ENCODE measurements around the gene RPLP1.

RPLP1 gene

GRCh38 chr15:69502470-69503045 is 49.9 kb downstream of the RPLP1 start:
- no peak for DNase-seq (ENCODE audit: low read depth, low spot score)
- TF ChIP-seq POLR2AphosphoS5 (IDR thresholded peaks at IDR 0.05; ENCODE audit: borderline replicate concordance, low read depth, low read length) (no peak), FOXP2 (optimal IDR thresholded peaks at IDR 0.05; ENCODE audit: control extremely low read depth, extremely low read length, insufficient read depth) (no peak), EZH2 (IDR thresholded peaks at IDR 0.05) (no peak)
- Histone ChIP-seq H3K36me3 (ENCODE audit: insufficient read depth, low read length) (no peaks in the 10 kb centered on the region), H3K9me3 (ENCODE audit: low read depth, low read length) (no peaks in the 10 kb centered on the region), H3K4me3 (no peak overlapping the region), H3K27ac (no peak overlapping the region), H3K9ac (ENCODE audit: insufficient read length) (no peak overlapping the region)

- Histone ChIP-seq H3K9ac (ENCODE audit: insufficient read length) (no peak overlapping the region), H3K27ac (no peak overlapping the region), H3K36me3 (ENCODE audit: insufficient read depth, low read length) (no peaks in the 10 kb centered on the region), H3K9me3 (ENCODE audit: low read depth, low read length) (no peaks in the 10 kb centered on the region), H3K4me3 (no peak overlapping the region)
- TF ChIP-seq FOXP2 (optimal IDR thresholded peaks at IDR 0.05; ENCODE audit: control extremely low read depth, extremely low read length, insufficient read depth): no peak
- no peak for TF ChIP-seq POLR2AphosphoS5 (IDR thresholded peaks at IDR 0.05; ENCODE audit: borderline replicate concordance, low read depth, low read length)
- TF ChIP-seq EZH2 (IDR thresholded peaks at IDR 0.05): no peak
- no peak for DNase-seq (ENCODE audit: low read depth, low spot score)
Observed at GRCh38 chr15:69504352-69505040, 51.9 kb downstream of the RPLP1 start.

Measured in SK-N-MC (cell line).